ENCODE data around the gene F2RL1.
"Not testable (repeated sequence)": the region's sequence is repeated elsewhere in the genome, so short reads cannot be mapped to it uniquely, and the experiment has no call there.

Gene F2RL1

DNA sequence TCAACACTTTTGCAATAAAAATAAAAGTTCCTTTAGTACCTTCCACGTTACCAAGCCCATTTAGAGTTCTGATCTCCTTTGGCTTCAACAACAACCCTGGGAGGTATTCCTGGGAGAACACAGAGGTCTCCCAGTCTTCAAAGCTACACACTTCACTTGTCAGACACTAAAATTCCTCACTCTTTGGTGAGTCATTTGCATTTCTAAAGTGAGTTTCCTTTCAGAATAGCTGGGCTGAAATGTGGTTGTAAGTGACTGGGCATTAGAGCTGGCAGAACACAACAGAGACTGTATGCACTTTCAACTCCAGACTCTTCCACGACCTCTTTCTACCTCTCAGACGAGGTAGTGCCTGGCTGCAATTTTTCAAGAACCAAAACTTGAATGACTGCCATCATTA is 11.5 kb upstream of the F2RL1 start:
- H3K4me3 ChIP-seq (ENCODE audit: low read depth, low read length), result peak overlapping the region; percentile 46

DNA sequence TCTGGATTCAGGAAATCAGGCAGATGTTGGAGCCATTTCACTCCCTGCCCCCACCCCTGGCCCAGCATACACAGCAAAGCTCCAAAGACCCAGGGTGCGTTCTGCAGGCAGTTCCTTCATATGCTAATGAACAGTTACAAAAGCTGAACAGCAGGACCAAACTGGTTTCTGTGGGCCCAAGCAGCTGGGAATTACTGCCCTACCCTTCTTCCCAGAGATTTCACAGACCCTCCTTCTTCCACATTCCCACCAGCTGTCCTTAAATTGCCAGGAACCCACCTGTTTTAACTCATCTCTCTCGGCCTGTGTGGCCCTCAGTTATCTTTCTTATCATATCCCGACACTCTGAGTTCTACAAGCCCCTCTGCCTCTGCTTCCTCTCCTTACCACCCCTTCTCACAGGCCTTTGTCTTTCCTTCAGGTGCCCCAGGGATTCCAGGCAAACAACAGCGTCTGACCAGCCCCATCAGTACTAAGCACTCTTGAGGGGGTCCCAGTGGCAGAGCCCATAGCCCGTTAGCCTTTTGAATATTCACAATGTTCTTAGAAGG is 10.6 kb upstream of the F2RL1 start:
- H3K27ac ChIP-seq (ENCODE audit: low read depth, low read length), result peak overlapping the region; percentile 98

More for the DNA sequence above, 11.5 kb upstream of the F2RL1 start:
- H3K4me1 ChIP-seq (ENCODE audit: control insufficient read depth, insufficient read depth, low read length), result peaks cover 43% of the 10 kb centered on the region
- no peaks in the 10 kb centered on the region for H3K27me3 ChIP-seq (ENCODE audit: control insufficient read depth, insufficient read depth, low read length)
- H3K9me3 ChIP-seq (ENCODE audit: control insufficient read depth, insufficient read depth, low read depth, low read length), result peaks cover 12% of the 10 kb centered on the region
- H3K36me3 ChIP-seq (ENCODE audit: control insufficient read depth, insufficient read depth, low read length), result no peaks in the 10 kb centered on the region
- peak overlapping the region; percentile 98 for H3K27ac ChIP-seq (ENCODE audit: low read depth, low read length)
- peak overlapping the region; percentile 85 for H3K9ac ChIP-seq (ENCODE audit: low read length)

DNA sequence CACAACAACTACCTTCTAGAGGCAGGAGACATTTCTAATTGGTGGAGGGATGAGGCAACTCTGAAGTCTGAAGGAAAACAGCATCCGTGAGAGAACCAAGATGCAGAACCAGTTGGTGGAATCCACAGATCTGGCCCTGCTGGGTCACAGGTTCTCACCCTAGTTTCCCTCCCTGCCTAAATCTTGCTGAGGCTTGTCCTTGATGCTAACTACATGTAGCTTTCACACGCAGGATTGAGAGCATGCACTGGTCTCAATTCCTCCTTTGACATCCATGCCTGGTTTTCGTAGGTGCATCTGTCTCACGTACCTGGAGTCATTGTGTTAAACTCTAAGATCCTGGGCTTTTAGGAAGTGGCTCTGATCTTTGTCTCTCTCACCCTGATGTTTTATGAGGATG is 9.7 kb upstream of the F2RL1 start:
- Histone ChIP-seq H3K4me1 (ENCODE audit: control insufficient read depth, insufficient read depth, low read length) (peaks cover 40% of the 10 kb centered on the region), H3K36me3 (ENCODE audit: control insufficient read depth, insufficient read depth, low read length) (no peaks in the 10 kb centered on the region), H3K27ac (ENCODE audit: low read depth, low read length) (peak overlapping the region; percentile 98), H3K27me3 (ENCODE audit: control insufficient read depth, insufficient read depth, low read length) (no peaks in the 10 kb centered on the region), H3K4me3 (ENCODE audit: low read depth, low read length) (peak overlapping the region; percentile 4; the same call in 1 of the 2 replicates), H3K9me3 (ENCODE audit: control insufficient read depth, insufficient read depth, low read depth, low read length) (peaks cover 9% of the 10 kb centered on the region), H3K9ac (ENCODE audit: low read length) (peak overlapping the region; percentile 85)

More for the DNA sequence above, 10.6 kb upstream of the F2RL1 start:
- H3K36me3 ChIP-seq (ENCODE audit: control insufficient read depth, insufficient read depth, low read length), result no peaks in the 10 kb centered on the region
- H3K4me1 ChIP-seq (ENCODE audit: control insufficient read depth, insufficient read depth, low read length), result peaks cover 43% of the 10 kb centered on the region
- peaks cover 12% of the 10 kb centered on the region for H3K9me3 ChIP-seq (ENCODE audit: control insufficient read depth, insufficient read depth, low read depth, low read length)
- H3K27me3 ChIP-seq (ENCODE audit: control insufficient read depth, insufficient read depth, low read length), result no peaks in the 10 kb centered on the region
- peak overlapping the region; percentile 46 for H3K4me3 ChIP-seq (ENCODE audit: low read depth, low read length)
- H3K9ac ChIP-seq (ENCODE audit: low read length), result peak overlapping the region; percentile 85

DNA sequence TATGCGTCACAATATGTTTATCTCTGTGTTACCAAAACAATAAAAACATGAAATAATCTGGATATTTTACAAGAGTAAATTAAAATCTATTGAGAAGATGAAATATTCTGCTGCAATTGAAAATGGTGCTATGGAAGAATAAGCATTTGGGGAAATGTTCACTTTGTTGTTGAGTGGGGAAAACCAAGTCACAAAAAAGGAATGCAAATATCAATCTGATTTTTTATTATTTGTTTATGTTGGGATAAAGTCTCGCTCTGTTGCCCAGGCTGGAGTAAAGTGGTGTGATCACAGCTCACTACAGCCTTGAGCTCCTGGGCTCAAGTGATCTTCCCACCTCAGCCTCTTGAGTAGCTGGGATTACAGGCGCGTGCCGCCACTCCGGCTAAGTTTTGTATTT is 8.6 kb upstream of the F2RL1 start:
- Histone ChIP-seq H3K4me1 (ENCODE audit: control insufficient read depth, insufficient read depth, low read length) (peaks cover 35% of the 10 kb centered on the region), H3K36me3 (ENCODE audit: control insufficient read depth, insufficient read depth, low read length) (no peaks in the 10 kb centered on the region), H3K9ac (ENCODE audit: low read length) (no peak overlapping the region), H3K4me3 (ENCODE audit: low read depth, low read length) (no peak overlapping the region), H3K27ac (ENCODE audit: low read depth, low read length) (no peak overlapping the region), H3K9me3 (ENCODE audit: control insufficient read depth, insufficient read depth, low read depth, low read length) (peaks cover 9% of the 10 kb centered on the region), H3K27me3 (ENCODE audit: control insufficient read depth, insufficient read depth, low read length) (no peaks in the 10 kb centered on the region)

DNA sequence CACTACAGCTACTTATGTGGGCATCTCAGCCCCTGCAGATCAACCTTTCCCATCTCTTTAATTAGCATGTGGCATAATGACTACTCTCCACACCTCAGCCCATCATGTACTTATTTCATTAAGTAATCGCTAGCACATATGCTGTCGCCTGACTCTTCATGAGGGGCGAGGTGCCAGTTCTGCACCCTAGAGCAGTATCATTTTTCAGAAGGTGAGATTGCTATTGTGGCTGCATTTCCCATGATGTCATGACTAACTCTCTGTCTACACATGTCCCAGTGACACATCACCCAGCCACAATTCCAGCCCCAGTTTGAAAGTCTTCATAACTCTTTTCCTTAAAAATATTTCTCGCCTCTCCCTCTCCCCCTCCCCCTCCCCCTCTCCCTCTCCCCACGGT is 7.6 kb upstream of the F2RL1 start:
- Histone ChIP-seq H3K4me1 (ENCODE audit: control insufficient read depth, insufficient read depth, low read length) (peaks cover 26% of the 10 kb centered on the region), H3K9me3 (ENCODE audit: control insufficient read depth, insufficient read depth, low read depth, low read length) (peaks cover 9% of the 10 kb centered on the region), H3K36me3 (ENCODE audit: control insufficient read depth, insufficient read depth, low read length) (no peaks in the 10 kb centered on the region), H3K27me3 (ENCODE audit: control insufficient read depth, insufficient read depth, low read length) (no peaks in the 10 kb centered on the region), H3K27ac (ENCODE audit: low read depth, low read length) (no peak overlapping the region), H3K9ac (ENCODE audit: low read length) (no peak overlapping the region), H3K4me3 (ENCODE audit: low read depth, low read length) (no peak overlapping the region)

DNA sequence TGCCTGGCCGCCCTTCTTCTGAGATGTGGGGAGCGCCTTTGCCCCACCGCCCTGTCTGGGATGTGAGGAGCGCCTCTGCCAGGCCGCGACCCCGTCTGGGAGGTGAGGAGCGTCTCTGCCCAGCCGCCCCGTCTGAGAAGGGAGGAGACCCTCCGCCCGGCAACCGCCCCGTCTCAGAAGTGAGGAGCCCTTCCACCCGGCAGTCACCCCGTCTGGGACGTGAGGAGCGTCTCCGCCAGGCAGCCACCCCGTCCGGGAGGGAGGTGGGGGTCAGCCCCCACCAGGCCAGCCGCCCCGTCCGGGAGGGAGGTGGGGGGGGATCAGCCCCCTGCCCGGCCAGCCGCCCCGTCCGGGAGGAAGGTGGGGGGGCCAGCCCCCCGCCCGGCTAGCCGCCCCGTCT is 6.6 kb upstream of the F2RL1 start:
- not testable (repeated sequence) for H3K9me3 ChIP-seq (ENCODE audit: control insufficient read depth, insufficient read depth, low read depth, low read length); H3K4me3 ChIP-seq (ENCODE audit: low read depth, low read length); H3K36me3 ChIP-seq (ENCODE audit: control insufficient read depth, insufficient read depth, low read length); H3K27me3 ChIP-seq (ENCODE audit: control insufficient read depth, insufficient read depth, low read length); H3K9ac ChIP-seq (ENCODE audit: low read length); H3K27ac ChIP-seq (ENCODE audit: low read depth, low read length)
- peaks cover 20% of the 10 kb centered on the region for H3K4me1 ChIP-seq (ENCODE audit: control insufficient read depth, insufficient read depth, low read length)

DNA sequence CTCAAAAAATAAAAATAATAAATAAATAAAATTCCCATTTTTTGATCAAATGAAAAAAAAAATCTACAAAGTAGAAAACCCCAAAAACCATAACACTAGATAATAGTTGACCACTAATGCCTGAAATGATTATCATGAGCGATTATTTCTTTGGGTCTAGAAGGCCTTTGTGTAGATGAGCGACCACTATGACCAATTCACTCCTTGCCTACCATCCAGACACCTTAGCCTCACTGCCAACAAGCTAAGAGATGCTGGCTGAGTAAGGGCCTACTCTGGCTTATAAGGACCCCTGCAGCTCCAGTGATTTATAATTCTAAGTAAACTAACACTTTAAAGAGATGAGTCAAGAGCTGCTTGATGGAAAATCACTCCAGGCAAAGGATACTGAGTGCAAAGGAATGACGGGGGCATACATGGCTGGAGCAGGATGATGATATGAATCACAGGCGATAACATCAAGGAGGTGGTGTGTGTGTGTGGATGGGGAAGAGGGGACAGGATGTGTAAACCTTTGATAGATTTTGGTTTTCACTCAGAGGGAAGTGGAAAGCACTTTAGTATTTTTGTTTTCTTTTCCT is 4.8 kb upstream of the F2RL1 start:
- H3K4me3 ChIP-seq (ENCODE audit: low read depth, low read length), result no peak overlapping the region
- no peak overlapping the region for H3K27ac ChIP-seq (ENCODE audit: low read depth, low read length)
- peaks cover 2% of the 10 kb centered on the region; the same call in 1 of the 2 replicates for H3K27me3 ChIP-seq (ENCODE audit: control insufficient read depth, insufficient read depth, low read length)
- peaks cover 5% of the 10 kb centered on the region for H3K4me1 ChIP-seq (ENCODE audit: control insufficient read depth, insufficient read depth, low read length)
- H3K36me3 ChIP-seq (ENCODE audit: control insufficient read depth, insufficient read depth, low read length), result no peaks in the 10 kb centered on the region
- H3K9me3 ChIP-seq (ENCODE audit: control insufficient read depth, insufficient read depth, low read depth, low read length), result peaks cover 9% of the 10 kb centered on the region
- no peak overlapping the region for H3K9ac ChIP-seq (ENCODE audit: low read length)

DNA sequence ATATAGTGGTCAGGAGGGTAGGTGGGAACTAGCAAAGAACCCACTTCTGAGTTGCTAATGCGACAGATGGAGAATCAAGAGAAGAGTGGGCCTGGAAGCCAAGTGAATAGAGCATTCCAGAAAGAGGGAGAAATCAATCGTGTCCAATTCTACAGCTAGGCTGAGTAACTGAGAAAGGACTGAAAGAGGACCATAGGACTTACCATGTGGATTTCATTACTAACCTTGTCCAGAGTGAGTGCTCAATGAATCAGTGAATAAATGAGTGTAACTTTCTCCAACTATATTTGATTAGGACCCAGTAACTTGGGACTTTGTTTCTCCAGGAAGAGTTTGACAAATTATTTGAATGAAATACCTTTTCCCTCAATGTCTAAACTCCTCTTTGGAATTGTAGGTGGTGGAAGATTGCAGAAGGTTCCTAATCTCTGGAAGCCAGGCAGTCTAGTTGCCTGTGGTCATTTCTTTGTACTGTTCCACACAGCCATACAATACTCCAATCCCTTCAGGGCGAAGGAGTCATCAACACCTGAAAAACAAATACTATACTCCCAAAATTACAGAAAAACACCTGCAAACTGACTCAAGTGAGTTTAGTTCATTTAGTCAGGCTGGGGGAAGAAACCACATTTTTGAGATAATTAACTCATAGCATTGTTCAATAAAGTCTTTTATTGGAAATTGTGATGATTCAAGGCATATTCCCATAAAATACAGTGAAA is 2.6 kb upstream of the F2RL1 start:
- no peak overlapping the region for H3K4me3 ChIP-seq (ENCODE audit: low read depth, low read length)
- peaks cover under 1% of the 10 kb centered on the region for H3K9me3 ChIP-seq (ENCODE audit: control insufficient read depth, insufficient read depth, low read depth, low read length)
- no peaks in the 10 kb centered on the region for H3K36me3 ChIP-seq (ENCODE audit: control insufficient read depth, insufficient read depth, low read length)
- H3K27ac ChIP-seq (ENCODE audit: low read depth, low read length), result no peak overlapping the region
- H3K27me3 ChIP-seq (ENCODE audit: control insufficient read depth, insufficient read depth, low read length), result peaks cover 12% of the 10 kb centered on the region; the same call in 1 of the 2 replicates
- no peak overlapping the region for H3K9ac ChIP-seq (ENCODE audit: low read length)
- peaks cover 6% of the 10 kb centered on the region for H3K4me1 ChIP-seq (ENCODE audit: control insufficient read depth, insufficient read depth, low read length)

DNA sequence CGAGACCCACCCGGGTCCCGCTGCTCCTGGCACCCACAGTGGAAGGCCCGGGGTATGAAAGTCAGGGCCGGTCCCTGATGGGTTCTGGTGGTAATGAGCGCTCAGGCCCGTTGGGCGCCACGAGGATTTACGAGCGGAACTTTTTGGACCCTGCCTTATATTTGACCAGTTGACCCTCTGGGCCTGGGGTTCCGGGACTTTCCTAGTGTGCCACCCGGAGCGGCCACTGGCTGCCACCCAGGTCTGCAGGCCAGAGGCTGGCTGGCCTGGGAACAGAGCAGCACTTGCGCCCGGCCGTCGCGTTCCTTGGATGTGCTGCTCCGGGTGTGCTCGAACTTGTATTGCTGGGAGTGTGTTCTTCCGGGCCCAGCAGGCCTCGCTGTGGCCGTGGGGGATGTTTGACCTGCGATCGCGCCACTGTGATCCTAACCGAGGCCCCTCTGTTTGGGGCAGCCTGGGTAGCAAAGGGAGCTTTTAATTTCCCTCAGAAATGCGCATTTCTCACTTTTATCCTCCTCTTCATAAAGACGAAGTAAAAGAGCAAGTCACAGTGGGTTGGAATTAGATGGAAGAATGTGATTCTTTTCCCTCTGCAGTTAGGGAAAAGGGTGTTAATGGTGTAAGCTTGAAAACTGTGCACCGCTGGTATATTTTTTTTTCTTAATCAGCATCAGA is 1.2 kb downstream of the F2RL1 start:
- Histone ChIP-seq H3K27me3 (ENCODE audit: control insufficient read depth, insufficient read depth, low read length) (peaks cover 12% of the 10 kb centered on the region; the same call in 1 of the 2 replicates), H3K9me3 (ENCODE audit: control insufficient read depth, insufficient read depth, low read depth, low read length) (no peaks in the 10 kb centered on the region), H3K36me3 (ENCODE audit: control insufficient read depth, insufficient read depth, low read length) (no peaks in the 10 kb centered on the region), H3K27ac (ENCODE audit: low read depth, low read length) (peak overlapping the region; percentile 54; the same call in 1 of the 2 replicates), H3K4me3 (ENCODE audit: low read depth, low read length) (peak overlapping the region; percentile 97), H3K4me1 (ENCODE audit: control insufficient read depth, insufficient read depth, low read length) (peaks cover 8% of the 10 kb centered on the region), H3K9ac (ENCODE audit: low read length) (peak overlapping the region; percentile 95)

DNA sequence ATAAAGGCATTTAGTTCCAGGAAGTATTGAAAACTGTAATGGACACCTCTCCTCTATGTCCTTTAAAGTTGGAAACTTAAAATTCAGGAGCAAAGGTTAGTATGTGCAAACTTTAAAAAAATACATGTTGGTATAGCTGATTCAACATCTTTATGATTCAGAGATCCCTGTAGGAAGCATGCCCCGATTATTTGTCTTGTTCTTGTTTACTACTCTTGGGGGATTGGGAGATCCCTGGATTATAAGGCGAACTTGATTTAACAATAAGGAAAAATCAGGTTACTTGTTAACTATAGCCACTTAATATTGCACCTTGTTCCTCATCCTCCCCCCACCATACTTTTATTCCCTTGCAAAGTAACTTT is 1.7 kb downstream of the F2RL1 start:
- Histone ChIP-seq H3K27me3 (ENCODE audit: control insufficient read depth, insufficient read depth, low read length) (peaks cover 12% of the 10 kb centered on the region; the same call in 1 of the 2 replicates), H3K9ac (ENCODE audit: low read length) (peak overlapping the region; percentile 95), H3K9me3 (ENCODE audit: control insufficient read depth, insufficient read depth, low read depth, low read length) (no peaks in the 10 kb centered on the region), H3K36me3 (ENCODE audit: control insufficient read depth, insufficient read depth, low read length) (no peaks in the 10 kb centered on the region), H3K4me1 (ENCODE audit: control insufficient read depth, insufficient read depth, low read length) (peaks cover 8% of the 10 kb centered on the region), H3K4me3 (ENCODE audit: low read depth, low read length) (peak overlapping the region; percentile 97), H3K27ac (ENCODE audit: low read depth, low read length) (peak overlapping the region; percentile 54; the same call in 1 of the 2 replicates)

DNA sequence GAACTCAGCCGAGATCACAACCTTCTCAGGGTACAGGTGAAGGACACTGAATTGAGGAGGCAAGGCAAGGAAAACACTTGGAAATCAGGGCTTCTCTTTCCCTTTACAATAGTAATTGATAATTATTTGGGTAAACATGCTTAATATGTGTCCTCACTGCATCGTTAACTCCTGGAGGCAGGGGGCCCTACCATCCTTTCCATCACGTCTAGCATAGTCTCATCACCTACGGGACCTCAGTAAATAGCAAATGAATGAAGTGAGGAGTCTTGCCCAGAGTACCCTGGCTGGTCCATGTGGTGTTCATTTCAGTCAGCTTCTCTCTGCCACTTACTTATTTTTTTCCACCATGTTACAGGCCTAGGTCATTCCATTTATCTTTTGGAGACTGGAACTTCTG is 2.3 kb downstream of the F2RL1 start:
- no peak overlapping the region for H3K27ac ChIP-seq (ENCODE audit: low read depth, low read length)
- H3K9ac ChIP-seq (ENCODE audit: low read length), result peak overlapping the region; percentile 95
- peak overlapping the region; percentile 97 for H3K4me3 ChIP-seq (ENCODE audit: low read depth, low read length)
- H3K4me1 ChIP-seq (ENCODE audit: control insufficient read depth, insufficient read depth, low read length), result peaks cover 8% of the 10 kb centered on the region
- peaks cover 12% of the 10 kb centered on the region; the same call in 1 of the 2 replicates for H3K27me3 ChIP-seq (ENCODE audit: control insufficient read depth, insufficient read depth, low read length)
- H3K36me3 ChIP-seq (ENCODE audit: control insufficient read depth, insufficient read depth, low read length), result no peaks in the 10 kb centered on the region
- no peaks in the 10 kb centered on the region for H3K9me3 ChIP-seq (ENCODE audit: control insufficient read depth, insufficient read depth, low read depth, low read length)

Measured in HUES6 (cell line).